ENCODE results near the gene SMARCC1.
"Not testable (repeated sequence)": the region's sequence is repeated elsewhere in the genome, so short reads cannot be mapped to it uniquely, and the experiment has no call there.

SMARCC1 gene

GRCh38 chr3:47781685-47782445, at the start of gene SMARCC1:
Gene SMARCC1, minus strand, starts transcription at chr3:47781893. Its CDS starts 96 bp downstream, at chr3:47781797.
- Histone ChIP-seq H3K36me3 (ENCODE audit: control insufficient read depth, insufficient read depth, low read length) (no peaks in the 10 kb centered on the region), H3K27ac (peak within 1 kb of the TSS; percentile 98), H3K4me1 (peaks cover 12% of the 10 kb centered on the region), H3K9ac (peak within 1 kb of the TSS; percentile 95), H3K4me2 (ENCODE audit: low read length) (peak within 1 kb of the TSS; percentile 98), H2AFZ (peak within 1 kb of the TSS; percentile 100), H3K79me2 (peaks cover 19% of the 10 kb centered on the region), H3K27me3 (ENCODE audit: control insufficient read depth, insufficient read depth, low read length) (no peaks in the 10 kb centered on the region), H3K9me3 (ENCODE audit: control insufficient read depth, low read length) (no peaks in the 10 kb centered on the region), H3K4me3 (ENCODE audit: low read depth, low read length) (peak within 1 kb of the TSS; percentile 90)
- no peak for TF ChIP-seq CTCF (IDR thresholded peaks at IDR 0.05)

- not testable (repeated sequence) for H3K9me3 ChIP-seq (ENCODE audit: control insufficient read depth, low read length); H3K36me3 ChIP-seq (ENCODE audit: control insufficient read depth, insufficient read depth, low read length); H3K9ac ChIP-seq; H3K27me3 ChIP-seq (ENCODE audit: control insufficient read depth, insufficient read depth, low read length); H3K27ac ChIP-seq; H2AFZ ChIP-seq; H3K4me1 ChIP-seq; H3K4me2 ChIP-seq (ENCODE audit: low read length); H3K4me3 ChIP-seq (ENCODE audit: low read depth, low read length)
- peaks cover 11% of the 10 kb centered on the region for H3K79me2 ChIP-seq
These were observed 47.8 kb upstream of the SMARCC1 start for GRCh38 chr3:47829482-47829881.

- Histone ChIP-seq H3K4me3 (ENCODE audit: low read depth, low read length) (peak overlapping the region; percentile 93), H2AFZ (peak overlapping the region; percentile 91), H3K4me1 (peaks cover 12% of the 10 kb centered on the region), H3K9ac (peak overlapping the region; percentile 87), H3K27me3 (ENCODE audit: control insufficient read depth, insufficient read depth, low read length) (no peaks in the 10 kb centered on the region), H3K79me2 (peaks cover 16% of the 10 kb centered on the region), H3K36me3 (ENCODE audit: control insufficient read depth, insufficient read depth, low read length) (no peaks in the 10 kb centered on the region), H3K4me2 (ENCODE audit: low read length) (peak overlapping the region; percentile 92), H3K9me3 (ENCODE audit: control insufficient read depth, low read length) (no peaks in the 10 kb centered on the region), H3K27ac (peak overlapping the region; percentile 59)
- TF ChIP-seq CTCF (IDR thresholded peaks at IDR 0.05), result no peak
These were observed 43.9 kb upstream of the SMARCC1 start for GRCh38 chr3:47825590-47825989.

GRCh38 chr3:47824541-47825473, 43.1 kb upstream of the SMARCC1 start:
- Histone ChIP-seq H3K4me1 (peaks cover 12% of the 10 kb centered on the region), H3K9ac (peak overlapping the region; percentile 87), H3K27ac (peak overlapping the region; percentile 59), H3K27me3 (ENCODE audit: control insufficient read depth, insufficient read depth, low read length) (no peaks in the 10 kb centered on the region), H2AFZ (peak overlapping the region; percentile 91), H3K9me3 (ENCODE audit: control insufficient read depth, low read length) (no peaks in the 10 kb centered on the region), H3K36me3 (ENCODE audit: control insufficient read depth, insufficient read depth, low read length) (no peaks in the 10 kb centered on the region), H3K4me2 (ENCODE audit: low read length) (peak overlapping the region; percentile 92), H3K4me3 (ENCODE audit: low read depth, low read length) (peak overlapping the region; percentile 93), H3K79me2 (peaks cover 16% of the 10 kb centered on the region)
- TF ChIP-seq CTCF (IDR thresholded peaks at IDR 0.05), result peak; percentile 90

GRCh38 chr3:47817609-47818008, 35.9 kb upstream of the SMARCC1 start:
- TF ChIP-seq CTCF (IDR thresholded peaks at IDR 0.05), result no peak
- Histone ChIP-seq H3K9me3 (ENCODE audit: control insufficient read depth, low read length) (no peaks in the 10 kb centered on the region), H3K27ac (no peak overlapping the region), H3K9ac (no peak overlapping the region), H2AFZ (no peak overlapping the region), H3K36me3 (ENCODE audit: control insufficient read depth, insufficient read depth, low read length) (no peaks in the 10 kb centered on the region), H3K27me3 (ENCODE audit: control insufficient read depth, insufficient read depth, low read length) (no peaks in the 10 kb centered on the region), H3K79me2 (peaks cover 5% of the 10 kb centered on the region), H3K4me2 (ENCODE audit: low read length) (no peak overlapping the region), H3K4me1 (no peaks in the 10 kb centered on the region), H3K4me3 (ENCODE audit: low read depth, low read length) (no peak overlapping the region)

All from parathyroid adenoma (tissue), 2 donors.